T-cell (primary cell): ENCODE measurements around the gene RYR2. TPM values are rescaled to one million over a fixed set of nuclear protein-coding genes. Genes with fewer than 3 reads are reported as not detected.

Experiments used
- ATAC-seq, 4 experiments: fragments of 200-7000 bp in 3 of 4; fragments of 150-1000 bp in 1 of 4; cut with Tn5 transposase; replicated peaks in 1 of 4; 1 replicate in 3 of 4; 2 replicates in 1 of 4; pipeline ENCODE4 v1.10.0; 2021; ENCODE audit warnings: moderate library complexity in 3 of 4, mild to moderate bottlenecking in 2 of 4, moderate number of reproducible peaks in 1 of 4
- CTCF ChIA-PET, 2 donors: fragments of 300-600 bp; sonication (Branson Sonifier 250); formaldehyde crosslinking; loops; one replicate each; lab custom pipeline; 2022; ENCODE audit warnings: antibody characterized with exemption in 2 of 2; lab: Charles Lee
- POLR2A ChIA-PET, 2 donors: fragments of 300-600 bp; sonication (Branson Sonifier 250); formaldehyde crosslinking; loops; one replicate each; lab custom pipeline; 2022; ENCODE audit warnings: antibody characterized with exemption in 2 of 2; lab: Charles Lee
- DNase-seq, 35 experiments: peaks; one replicate each; pipeline versions ENCODE4 v3.0.0 to v3.0.0-alpha.2; 2013 to 2023
- H3K27ac ChIP-seq: one replicate; pipeline ENCODE4 v1.5.1; 2013; ENCODE audit warnings: low read length
- H3K27me3 ChIP-seq, 2 experiments: replicated peaks in 1 of 2; 1 replicate in 1 of 2; 2 replicates in 1 of 2; pipeline versions ENCODE4 v1.6.1 to v1.7.0; 2013; ENCODE audit warnings: low read length in 1 of 2, mixed read lengths in 1 of 2; ENCODE audit not compliant: control insufficient read depth in 2 of 2, insufficient read depth in 2 of 2; ENCODE audit errors: extremely low read depth in 1 of 2
- H3K36me3 ChIP-seq, 2 donors: 1 replicate in 1 of 2; 2 replicates in 1 of 2; pipeline versions ENCODE4 v1.6.1 to v1.7.0; 2013; ENCODE audit warnings: low read length in 1 of 2; ENCODE audit not compliant: control insufficient read depth in 2 of 2, insufficient read depth in 1 of 2; ENCODE audit errors: extremely low read depth in 1 of 2
- H3K4me1 ChIP-seq, 2 experiments: 1 replicate in 1 of 2; 2 replicates in 1 of 2; pipeline versions ENCODE4 v1.6.1 to v1.7.0; 2013; ENCODE audit warnings: low read length in 2 of 2, mixed read lengths in 1 of 2; ENCODE audit not compliant: insufficient read depth in 2 of 2, control insufficient read depth in 1 of 2; ENCODE audit errors: extremely low read depth in 1 of 2
- H3K4me3 ChIP-seq, 2 donors: 1 replicate in 1 of 2; 2 replicates in 1 of 2; pipeline versions ENCODE4 v1.5.1 to v1.7.0; 2013; ENCODE audit warnings: mild to moderate bottlenecking in 2 of 2, low read length in 1 of 2, moderate library complexity in 1 of 2; ENCODE audit not compliant: control insufficient read depth in 1 of 2; ENCODE audit errors: extremely low read depth in 1 of 2
- H3K9me3 ChIP-seq: 2 replicates; pipeline ENCODE4 v1.7.0; 2013
- H3K27ac Mint-ChIP-seq, 2 donors: one replicate each; pipeline ENCODE4 v1.8.0; 2020 to 2021; ENCODE audit warnings: mild to moderate bottlenecking in 2 of 2, mixed read lengths in 2 of 2
- H3K27me3 Mint-ChIP-seq, 2 donors: one replicate each; pipeline ENCODE4 v1.8.0; 2021 to 2022; ENCODE audit warnings: mixed read lengths in 2 of 2
- H3K36me3 Mint-ChIP-seq: one replicate; pipeline ENCODE4 v1.8.0; 2021; ENCODE audit warnings: mixed read lengths
- H3K4me1 Mint-ChIP-seq, 3 donors: one replicate each; pipeline ENCODE4 v1.8.0; 2020 to 2022; ENCODE audit warnings: mixed read lengths in 3 of 3, mild to moderate bottlenecking in 1 of 3
- H3K4me3 Mint-ChIP-seq, 3 donors: one replicate each; pipeline ENCODE4 v1.8.0; 2020 to 2022; ENCODE audit warnings: mild to moderate bottlenecking in 3 of 3, mixed read lengths in 3 of 3, moderate library complexity in 3 of 3
- H3K9me3 Mint-ChIP-seq, 3 donors: one replicate each; pipeline ENCODE4 v1.8.0; 2020 to 2022; ENCODE audit warnings: mixed read lengths in 3 of 3
- WGBS: methylation state at CpG from one replicate; pipeline ENCODE4 v1.1.5; 2013; ENCODE audit warnings: missing lambda C conversion rate; ENCODE audit not compliant: insufficient coverage; 5-methylcytosine and 5-hydroxymethylcytosine counted together
- total RNA-seq, 35 experiments: library from RNA in 6 of 35; stranded (reverse) in 6 of 35; fragments of 120-200 nt in 1 of 35; gene quantifications; one replicate each; pipeline versions ENCODE4 v1.2.1 to v1.2.4 and lab custom pipeline; 2013 to 2026

The RYR2 gene
- total RNA-seq, 5 donors from 2014 or later (not counting 1 experiment from before 2014, with no cell fraction given) = 0.07 to 0.33 (median 0.18) TPM; not detected in 1

- Histone ChIP-seq H3K9me3 (no peaks in the 10 kb centered on the region), H3K27ac (no peak overlapping the region), H3K4me1 (no peaks in the 10 kb centered on the region), H3K4me3 (no peak overlapping the region), H3K36me3 (no peaks in the 10 kb centered on the region), H3K27me3 (no peaks in the 10 kb centered on the region)
- ChIA-PET CTCF (no interaction called here), POLR2A (no interaction called here)
- Mint-ChIP-seq H3K36me3 (no peaks in the 10 kb centered on the region), H3K4me1 (peaks cover 0 to 6% (median 2%) of the 10 kb centered on the region in 3 donors), H3K27me3 (peaks cover 0 to 5% of the 10 kb centered on the region in 2 donors), H3K27ac (no peak overlapping the region), H3K4me3 (no peak overlapping the region), H3K9me3 (no peaks in the 10 kb centered on the region)
- ATAC-seq (no peak), DNase-seq (no peak)
- WGBS = no CpG with 5 or more reads among the region's 3 CpGs
Observed at GRCh38 chr1:237444120-237444790, 402.3 kb downstream of the RYR2 start.

- H3K4me1 ChIP-seq = no peaks in the 10 kb centered on the region
- no peak for ATAC-seq
- no peak overlapping the region for H3K4me3 Mint-ChIP-seq
- 67% methylated on average over 5 of the region's 7 CpGs for WGBS
- no peak overlapping the region for H3K27ac ChIP-seq
- DNase-seq = no peak
- peaks cover 0 to 7% of the 10 kb centered on the region in 2 donors for H3K27me3 Mint-ChIP-seq
- H3K9me3 ChIP-seq = no peaks in the 10 kb centered on the region
- no peaks in the 10 kb centered on the region for H3K36me3 ChIP-seq
- H3K4me1 Mint-ChIP-seq = peaks cover 0 to 6% (median 2%) of the 10 kb centered on the region in 3 donors
- H3K36me3 Mint-ChIP-seq = no peaks in the 10 kb centered on the region
- ChIA-PET CTCF (no interaction called here), POLR2A (no interaction called here)
- H3K9me3 Mint-ChIP-seq = no peaks in the 10 kb centered on the region
- H3K4me3 ChIP-seq = no peak overlapping the region
- no peak overlapping the region for H3K27ac Mint-ChIP-seq
- H3K27me3 ChIP-seq = peaks cover 0 to 3% of the 10 kb centered on the region in 2 experiments
Observed at GRCh38 chr1:237448042-237448441, 406.1 kb downstream of the RYR2 start.

- ATAC-seq (no peak), DNase-seq (no peak)
- peaks cover 0 to 3% (median 0%) of the 10 kb centered on the region in 3 donors for H3K9me3 Mint-ChIP-seq
- Histone ChIP-seq H3K9me3 (no peaks in the 10 kb centered on the region), H3K4me3 (no peak overlapping the region), H3K27ac (no peak overlapping the region), H3K36me3 (no peaks in the 10 kb centered on the region), H3K4me1 (no peaks in the 10 kb centered on the region), H3K27me3 (no peaks in the 10 kb centered on the region)
- H3K27ac Mint-ChIP-seq = no peak overlapping the region
- no peaks in the 10 kb centered on the region for H3K36me3 Mint-ChIP-seq
- peaks cover 0 to 4% of the 10 kb centered on the region in 2 donors for H3K27me3 Mint-ChIP-seq
- no peak overlapping the region for H3K4me3 Mint-ChIP-seq
- CTCF ChIA-PET = no interaction called here
- WGBS = 78% methylated on average over 3 of the region's 3 CpGs
- H3K4me1 Mint-ChIP-seq = no peaks in the 10 kb centered on the region
- POLR2A ChIA-PET = no interaction called here
Observed at GRCh38 chr1:237457573-237457972, 415.6 kb downstream of the RYR2 start.

DNA sequence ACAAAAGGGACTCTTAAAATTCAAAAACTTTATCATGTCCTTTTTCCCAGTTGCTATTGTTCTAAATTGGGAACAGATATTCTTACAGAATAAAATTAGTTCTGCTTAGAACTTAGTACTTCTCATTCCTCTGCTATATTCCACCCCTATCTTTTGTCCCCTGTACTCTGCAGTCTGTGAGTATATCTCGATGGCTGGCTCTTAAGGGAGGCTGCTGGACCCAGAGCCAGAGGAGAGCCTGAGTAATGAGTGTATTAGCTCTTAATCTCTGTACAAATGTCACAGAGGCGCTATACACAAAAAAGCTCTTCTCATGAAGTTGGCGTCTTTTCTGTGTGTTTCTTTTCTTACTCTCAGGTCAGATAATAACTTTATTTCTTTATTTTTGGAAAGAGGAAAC is 425.3 kb downstream of the RYR2 start:
- POLR2A ChIA-PET = no interaction called here
- Mint-ChIP-seq H3K36me3 (no peaks in the 10 kb centered on the region), H3K4me3 (no peak overlapping the region), H3K9me3 (peaks cover 0 to 14% (median 0%) of the 10 kb centered on the region in 3 donors), H3K27ac (no peak overlapping the region), H3K27me3 (peaks cover 4 to 5% of the 10 kb centered on the region in 2 donors), H3K4me1 (no peaks in the 10 kb centered on the region)
- no CpG with 5 or more reads among the region's 3 CpGs for WGBS
- DNase-seq = no peak
- Histone ChIP-seq H3K9me3 (no peaks in the 10 kb centered on the region), H3K27ac (no peak overlapping the region), H3K36me3 (no peaks in the 10 kb centered on the region), H3K4me1 (no peaks in the 10 kb centered on the region), H3K27me3 (no peaks in the 10 kb centered on the region), H3K4me3 (no peak overlapping the region)
- CTCF ChIA-PET = no interaction called here
- ATAC-seq = no peak

DNA sequence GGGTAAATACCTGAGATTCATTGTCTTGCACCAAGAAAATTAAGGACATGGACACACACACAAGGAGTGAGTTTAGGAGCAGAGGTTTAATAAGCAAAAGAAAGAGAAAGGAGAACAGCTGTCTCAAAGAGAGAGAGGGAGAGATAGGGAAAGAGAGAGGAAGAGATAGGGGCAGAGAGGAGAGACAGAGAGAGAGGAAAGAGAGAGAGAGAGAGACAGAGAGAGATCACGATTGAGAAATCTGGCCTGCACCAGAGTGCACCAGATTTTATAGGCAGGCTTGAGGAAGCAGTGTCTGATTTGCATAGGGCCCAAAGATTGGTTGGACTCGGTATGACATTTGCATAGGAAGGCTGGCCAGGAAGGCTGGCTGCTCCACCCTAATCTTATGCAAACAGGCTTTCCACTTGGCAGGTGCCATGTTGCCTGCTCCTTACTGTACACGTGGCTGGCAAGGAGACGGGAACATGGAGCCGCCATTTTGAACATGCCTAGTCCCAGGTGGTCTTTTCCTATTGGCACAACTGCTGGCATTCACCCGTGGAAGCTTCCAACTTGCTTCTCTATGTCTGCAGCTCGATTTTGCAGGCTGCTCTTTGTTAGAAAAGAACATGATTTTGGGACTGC is 428.8 kb downstream of the RYR2 start:
- H3K4me1 Mint-ChIP-seq = no peaks in the 10 kb centered on the region
- no peaks in the 10 kb centered on the region for H3K4me1 ChIP-seq
- DNase-seq (no peak), ATAC-seq (no peak)
- ChIA-PET POLR2A (no interaction called here), CTCF (no interaction called here)
- no peak overlapping the region for H3K4me3 Mint-ChIP-seq
- no peak overlapping the region for H3K4me3 ChIP-seq
- 82% methylated on average over 5 of the region's 7 CpGs for WGBS
- no peaks in the 10 kb centered on the region for H3K9me3 ChIP-seq
- H3K27ac ChIP-seq = no peak overlapping the region
- H3K27me3 Mint-ChIP-seq = peaks cover 4 to 5% of the 10 kb centered on the region in 2 donors
- no peaks in the 10 kb centered on the region for H3K27me3 ChIP-seq
- H3K36me3 ChIP-seq = no peaks in the 10 kb centered on the region
- H3K36me3 Mint-ChIP-seq = no peaks in the 10 kb centered on the region
- H3K27ac Mint-ChIP-seq = no peak overlapping the region
- H3K9me3 Mint-ChIP-seq = peaks cover 0 to 14% (median 2%) of the 10 kb centered on the region in 3 donors

DNA sequence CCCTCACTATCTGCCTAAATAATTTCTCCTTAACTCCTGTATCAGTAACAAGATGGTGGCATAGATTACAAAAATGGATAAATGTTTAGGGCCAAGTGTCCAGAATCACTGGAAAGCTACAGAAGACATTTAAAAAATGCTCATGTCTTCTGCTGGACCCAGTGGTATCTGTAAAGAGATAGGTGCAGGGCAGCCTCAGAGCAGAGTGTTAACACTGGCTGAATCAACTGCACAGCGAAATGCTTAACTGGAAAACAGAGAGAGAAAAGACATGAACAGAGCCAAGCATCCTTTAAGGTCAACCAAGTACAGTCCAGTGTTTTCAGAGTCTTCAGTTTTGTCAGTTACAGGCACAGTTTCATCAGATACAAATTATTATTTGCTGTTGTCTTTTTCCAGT is 429.4 kb downstream of the RYR2 start:
- ChIA-PET CTCF (no interaction called here), POLR2A (no interaction called here)
- H3K4me1 ChIP-seq = no peaks in the 10 kb centered on the region
- H3K27me3 Mint-ChIP-seq = peaks cover 4 to 5% of the 10 kb centered on the region in 2 donors
- H3K9me3 ChIP-seq = no peaks in the 10 kb centered on the region
- no peak overlapping the region for H3K4me3 Mint-ChIP-seq
- no peaks in the 10 kb centered on the region for H3K36me3 Mint-ChIP-seq
- H3K4me1 Mint-ChIP-seq = no peaks in the 10 kb centered on the region
- DNase-seq = no peak
- no peak overlapping the region for H3K27ac ChIP-seq
- WGBS = 0% methylated on average over 1 of the region's 1 CpG
- no peak overlapping the region for H3K27ac Mint-ChIP-seq
- ATAC-seq = no peak
- no peak overlapping the region for H3K4me3 ChIP-seq
- no peaks in the 10 kb centered on the region for H3K36me3 ChIP-seq
- H3K9me3 Mint-ChIP-seq = peaks cover 0 to 14% (median 2%) of the 10 kb centered on the region in 3 donors
- H3K27me3 ChIP-seq = no peaks in the 10 kb centered on the region
